H1 (cell line): Measurements from ENCODE around the gene CMC1. TPM values are rescaled to one million over a fixed set of nuclear protein-coding genes. Genes with fewer than 3 reads are reported as not detected.

Experiments
- ATF2 ChIP-seq: IDR thresholded peaks from 2 replicates; pipeline ENCODE4 v1.6.1; 2012; ENCODE audit warnings: low read length, inconsistent platforms
- BRCA1 ChIP-seq: IDR thresholded peaks from 2 replicates; pipeline ENCODE4 v1.6.1; 2012; ENCODE audit warnings: low read depth, low read length, improper control_type of control experiment
- CBX8 ChIP-seq: fragments of 300-800, 300-1000 bp; sonication (generic); IDR thresholded peaks from 2 replicates; pipeline ENCODE4 v1.7.1; 2016; ENCODE audit warnings: low read depth, low read length, borderline replicate concordance
- GABPA ChIP-seq: IDR thresholded peaks from 2 replicates; pipeline ENCODE4 v1.6.1; 2011; ENCODE audit warnings: mild to moderate bottlenecking, low read length, moderate library complexity, borderline replicate concordance; ENCODE audit not compliant: insufficient read depth
- HDAC2 ChIP-seq, 2 experiments: fragments of 300-600 bp in 1 of 2; sonication (generic) in 1 of 2; IDR thresholded peaks; 2 replicates each; pipeline ENCODE4 v1.6.1; 2011 to 2012; ENCODE audit warnings: low read depth in 2 of 2, low read length in 2 of 2, mild to moderate bottlenecking in 2 of 2, moderate library complexity in 2 of 2, borderline replicate concordance in 1 of 2, inconsistent platforms in 1 of 2
- MAFK ChIP-seq: IDR thresholded peaks from 2 replicates; pipeline ENCODE4 v1.6.1; 2012; ENCODE audit warnings: low read depth, mild to moderate bottlenecking, improper control_type of control experiment, low read length
- SIN3A ChIP-seq, 2 experiments: IDR thresholded peaks in 1 of 2; conservative IDR thresholded peaks in 1 of 2; 2 replicates each; pipeline ENCODE4 v1.6.1; 2011 to 2012; ENCODE audit warnings: low read length in 2 of 2, improper control_type of control experiment in 1 of 2, low read depth in 1 of 2, mild to moderate bottlenecking in 1 of 2
- TCF12 ChIP-seq: IDR thresholded peaks from 2 replicates; pipeline ENCODE4 v1.6.1; 2011; ENCODE audit warnings: low read depth, mild to moderate bottlenecking, low read length
- polyA plus RNA-seq, 7 experiments: library from polyadenylated mRNA; depleted of rRNA in 3 of 7; stranded (reverse) in 5 of 7; unstranded in 2 of 7; fragments of >200 nt in 5 of 7; fragments of 200-250 nt in 2 of 7; gene quantifications; 1 replicate in 5 of 7; 2 replicates in 1 of 7; 4 replicates in 1 of 7; pipeline versions ENCODE4 v1.2.1 to v1.2.3, GENCODE V29; 2011 to 2013; ENCODE audit warnings: missing spikeins in 2 of 7, mixed read lengths in 2 of 7
- total RNA-seq: library from RNA; stranded (reverse); fragmentation: NEBNext Ultra II Directional; extraction: Animal tissue kit (Norgen Biotek cat#: 25700); gene quantifications from 2 replicates; pipeline ENCODE4 v1.2.1, GENCODE V29; 2021

Gene CMC1
- total and polyA plus RNA-seq, 2 of the 8 experiments (the other 6 are each of a cell fraction or from before 2014, with no cell fraction given), result 11.4 to 19.4 TPM

- TF ChIP-seq SIN3A (conservative IDR thresholded peaks at IDR 0.05 in 1 of 2, IDR thresholded peaks at IDR 0.05 in 1 of 2; ENCODE audit: low read depth in 1 of 2, low read length in 2 of 2) (no peak), MAFK (no peak), BRCA1 (no peak), TCF12 (no peak), HDAC2 (IDR thresholded peaks at IDR 0.05; ENCODE audit: borderline replicate concordance in 1 of 2, low read depth in 2 of 2, low read length in 2 of 2) (no peak), ATF2 (no peak), GABPA (no peak), CBX8 (no peak)
Measured at GRCh38 chr3:28299705-28300104, 58.3 kb downstream of the CMC1 start (continued).
